Fibroblast of mammary gland (primary cell): Measurements from ENCODE around the gene LAMA2.
A peak's percentile ranks its signal among the peaks of the same experiment; 100 is the strongest.

Experiments used
- DNase-seq: peaks from one replicate; pipeline ENCODE4 v3.0.0-alpha.2; 2010; ENCODE audit warnings: low read depth
- H3K4me3 ChIP-seq: 2 replicates; pipeline ENCODE4 v1.5.1; 2011; ENCODE audit warnings: low read depth, mild to moderate bottlenecking, low read length, moderate library complexity; ENCODE audit not compliant: control insufficient read depth
- CTCF ChIP-seq: conservative IDR thresholded peaks from 2 replicates; pipeline ENCODE4 v1.5.1; 2011; ENCODE audit warnings: low read depth, low read length, inconsistent platforms; ENCODE audit not compliant: control insufficient read depth, insufficient read depth

LAMA2 gene

DNA sequence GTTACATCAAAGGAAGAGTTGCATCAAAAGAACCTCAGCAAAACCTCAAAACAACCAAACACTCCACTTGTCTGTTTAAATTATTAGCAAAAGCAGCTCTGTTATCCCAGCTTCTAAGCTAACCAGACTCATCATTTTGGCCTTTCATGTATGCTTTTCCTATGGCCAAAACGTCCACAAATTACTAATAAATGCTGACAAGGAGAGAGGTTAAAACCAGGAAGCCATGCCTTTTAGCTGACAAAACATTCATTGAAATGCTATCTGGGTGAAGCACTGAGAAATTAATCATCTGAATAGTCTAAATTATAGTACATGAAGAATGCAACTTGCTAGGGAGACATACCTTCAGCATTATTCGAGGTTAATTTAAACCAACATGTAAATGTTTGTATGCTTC is 80.6 kb downstream of the LAMA2 start:
- TF ChIP-seq CTCF: no peak
- peak; percentile 24 for DNase-seq
- H3K4me3 ChIP-seq: no peak overlapping the region

DNA sequence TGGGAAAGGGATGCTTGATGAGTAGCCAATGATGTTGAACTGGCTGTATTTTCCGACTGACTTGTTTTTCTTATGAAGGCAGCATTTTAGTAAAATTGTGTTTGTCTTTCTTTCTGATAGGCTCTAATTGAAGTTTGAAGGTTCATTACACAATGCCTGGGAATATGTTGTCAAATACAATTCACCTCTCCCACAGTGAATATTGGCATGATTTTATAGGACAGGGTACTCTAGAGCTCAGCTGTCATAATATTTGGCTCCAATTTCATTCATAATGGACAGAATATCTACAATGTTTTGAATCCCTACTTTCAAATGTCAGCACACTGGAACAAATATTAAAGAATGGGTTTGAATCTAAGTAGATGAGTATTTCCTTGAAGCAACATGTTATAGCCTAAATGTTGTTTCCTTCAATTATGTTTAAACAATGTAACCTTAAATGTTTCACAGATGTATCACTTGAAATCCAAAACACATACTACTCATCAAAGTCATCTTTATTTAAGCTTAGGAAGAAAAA is 81.4 kb downstream of the LAMA2 start:
- H3K4me3 ChIP-seq: no peak overlapping the region
- DNase-seq: no peak
- TF ChIP-seq CTCF: no peak

- DNase-seq: no peak
- TF ChIP-seq CTCF: no peak
Observed at GRCh38 chr6:128964771-128965170, 81.8 kb downstream of the LAMA2 start.

GRCh38 chr6:128966934-128967333 is 84.0 kb downstream of the LAMA2 start:
- DNase-seq: no peak
- no peak overlapping the region for H3K4me3 ChIP-seq
- no peak for TF ChIP-seq CTCF

More at GRCh38 chr6:128964771-128965170, 81.8 kb downstream of the LAMA2 start:
- no peak overlapping the region for H3K4me3 ChIP-seq

- no peak for DNase-seq
- H3K4me3 ChIP-seq: no peak overlapping the region
- TF ChIP-seq CTCF: no peak
Observed at GRCh38 chr6:128979071-128979470, 96.1 kb downstream of the LAMA2 start.

DNA sequence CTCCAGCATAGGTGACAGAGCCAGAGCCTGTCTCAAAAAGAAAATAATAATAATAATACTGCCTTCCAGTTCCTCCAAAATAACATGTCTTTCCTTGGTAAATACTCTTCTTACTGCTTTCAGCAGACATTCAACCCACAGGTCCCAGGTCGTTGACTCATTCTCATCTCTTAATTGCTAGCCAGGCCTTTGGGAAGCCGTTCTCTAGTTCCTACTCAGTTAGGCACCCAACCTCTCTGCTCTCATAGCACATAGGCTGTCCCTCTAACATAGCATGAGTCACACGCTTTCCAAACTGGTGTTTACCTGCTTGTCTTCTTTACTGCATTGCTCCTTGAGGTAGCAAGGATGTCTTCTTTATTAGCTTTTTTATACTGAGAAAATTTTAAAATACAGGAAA is 98.8 kb downstream of the LAMA2 start:
- no peak for TF ChIP-seq CTCF
- H3K4me3 ChIP-seq: no peak overlapping the region
- peak; percentile 7 for DNase-seq

DNA sequence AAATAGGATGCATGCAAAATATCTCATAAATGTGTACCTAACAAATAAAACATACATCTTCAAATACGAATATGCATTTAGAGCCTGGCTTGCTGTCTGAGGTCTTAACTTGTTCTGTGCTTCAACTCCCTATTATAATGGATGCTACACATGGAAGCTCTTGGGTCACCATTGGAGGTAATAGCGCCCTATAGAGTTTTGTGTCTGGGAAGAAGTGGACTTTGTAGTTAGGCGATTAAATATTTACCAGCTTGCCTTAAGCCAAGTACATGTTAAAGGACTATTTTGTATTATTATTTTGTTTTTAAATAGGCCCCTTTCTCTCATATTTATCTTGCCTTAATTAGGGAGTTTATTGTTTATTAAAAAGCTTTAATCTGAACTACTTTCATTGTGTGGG is 107.4 kb downstream of the LAMA2 start:
- H3K4me3 ChIP-seq: no peak overlapping the region
- DNase-seq: no peak
- TF ChIP-seq CTCF: no peak
